NOMO-1 treated with DMSO at 0.1 percent for 48 hours (cell line): ENCODE results near the gene PSPN.
"Not testable (repeated sequence)": the region's sequence is repeated elsewhere in the genome, so short reads cannot be mapped to it uniquely, and the experiment has no call there.

Experiments
- DNase-seq: peaks from one replicate; lab custom pipeline; 2025; ENCODE audit not compliant: unreplicated experiment; lab: John Stamatoyannopoulos, UW

Gene PSPN

DNA sequence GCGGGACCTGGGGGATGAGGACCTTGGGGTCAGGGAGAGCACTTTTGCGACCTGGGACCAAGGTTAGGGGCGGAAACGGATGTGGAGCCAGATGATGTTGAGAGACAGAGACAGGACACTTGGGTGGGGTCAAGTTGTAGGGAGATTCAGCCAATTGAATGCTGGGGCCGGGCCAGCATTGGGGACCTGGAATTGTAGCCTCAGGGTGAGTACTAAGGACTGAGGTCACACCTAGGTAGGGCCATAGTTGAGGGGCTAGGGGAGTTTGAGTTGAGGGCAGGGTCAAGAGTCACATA, 2.0 kb downstream of the PSPN start:
- no peak for DNase-seq

DNA sequence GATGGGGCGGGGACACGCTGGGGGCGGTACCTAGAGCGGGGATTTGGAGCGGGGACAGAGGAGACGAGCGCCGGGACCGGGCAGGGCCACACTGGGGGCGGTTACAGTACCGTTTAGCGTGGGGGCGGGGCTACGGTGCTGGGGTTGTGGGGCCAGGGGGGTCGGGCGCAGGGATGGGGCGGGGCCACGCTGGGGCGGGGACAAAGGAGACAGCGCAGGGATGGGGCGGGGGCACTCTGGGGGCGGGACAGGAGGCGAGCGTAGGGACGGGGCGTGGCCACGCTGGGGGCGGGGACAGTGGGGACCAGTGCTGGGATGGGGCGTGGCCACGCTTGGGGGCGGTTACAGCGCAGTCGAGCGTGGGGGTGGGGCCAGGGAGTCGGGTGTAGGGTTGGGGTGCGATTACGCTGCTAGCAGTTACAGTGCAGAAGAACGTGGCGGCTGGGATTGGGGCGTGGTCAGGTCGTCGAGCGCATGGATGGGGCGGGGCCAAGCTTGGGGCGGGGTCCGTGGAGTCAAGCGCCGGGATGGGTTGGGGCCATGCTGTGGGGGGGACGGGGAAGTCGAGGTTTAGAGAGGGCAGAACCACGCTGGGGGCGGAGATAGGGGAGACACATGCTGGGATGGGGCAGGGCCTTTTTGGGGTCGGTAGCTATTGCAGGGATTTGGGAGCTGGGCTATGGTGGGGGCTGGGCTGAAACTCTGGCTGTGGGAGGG, 2.5 kb downstream of the PSPN start:
- DNase-seq: peak; percentile 96

DNA sequence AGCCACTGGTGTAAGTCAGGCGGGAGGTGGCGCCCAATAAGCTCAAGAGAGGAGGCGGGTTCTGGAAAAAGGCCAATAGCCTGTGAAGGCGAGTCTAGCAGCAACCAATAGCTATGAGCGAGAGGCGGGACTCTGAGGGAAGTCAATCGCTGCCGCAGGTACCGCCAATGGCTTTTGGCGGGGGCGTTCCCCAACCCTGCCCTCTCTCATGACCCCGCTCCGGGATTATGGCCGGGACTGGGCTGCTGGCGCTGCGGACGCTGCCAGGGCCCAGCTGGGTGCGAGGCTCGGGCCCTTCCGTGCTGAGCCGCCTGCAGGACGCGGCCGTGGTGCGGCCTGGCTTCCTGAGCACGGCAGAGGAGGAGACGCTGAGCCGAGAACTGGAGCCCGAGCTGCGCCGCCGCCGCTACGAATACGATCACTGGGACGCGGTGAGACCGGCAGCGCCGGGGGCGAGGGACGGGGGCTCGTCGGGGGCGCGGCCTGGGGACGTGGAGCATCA, 3.1 kb downstream of the PSPN start, which contains the start of gene ALKBH7:
Gene ALKBH7, plus strand, starts transcription at position 201 of the 502 bp plus-strand sequence. Its CDS starts 27 bp downstream, at position 228.
- DNase-seq: peak; percentile 100

- no peak for DNase-seq
These were observed 11.4 kb downstream of the PSPN start for GRCh38 chr19:6364353-6364752.

GRCh38 chr19:6362351-6362801, 13.4 kb downstream of the PSPN start:
- no peak for DNase-seq

- no peak for DNase-seq
These were observed 13.7 kb downstream of the PSPN start for GRCh38 chr19:6362027-6362350.

GRCh38 chr19:6360857-6361216, 14.9 kb downstream of the PSPN start:
- not testable (repeated sequence) for DNase-seq

GRCh38 chr19:6360445-6360844, 15.3 kb downstream of the PSPN start:
- not testable (repeated sequence) for DNase-seq

- DNase-seq: no peak
These were observed 16.0 kb downstream of the PSPN start for GRCh38 chr19:6359568-6360341.

DNA sequence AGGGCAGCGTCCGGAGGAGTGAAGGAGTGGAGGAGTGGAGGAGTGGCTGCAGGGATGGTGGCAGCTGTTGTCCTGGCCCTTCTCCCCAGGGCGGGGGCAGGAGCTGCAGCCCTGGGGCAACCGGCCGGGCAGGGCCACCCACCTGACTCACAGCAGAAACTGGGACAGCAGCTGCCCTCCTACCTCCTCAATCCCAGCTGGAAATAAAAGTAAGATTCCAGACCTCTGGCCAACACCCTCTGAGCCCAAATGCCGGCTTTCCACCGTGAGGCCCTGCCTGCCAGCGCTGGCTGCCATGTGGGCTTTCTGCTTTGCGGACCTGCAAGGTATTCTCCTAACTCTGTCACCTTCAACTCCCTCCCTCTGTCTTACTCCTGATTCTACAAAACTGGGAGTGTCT, 17.7 kb downstream of the PSPN start:
- DNase-seq: no peak

- no peak for DNase-seq
These were observed 18.6 kb downstream of the PSPN start for GRCh38 chr19:6357174-6357573.

DNA sequence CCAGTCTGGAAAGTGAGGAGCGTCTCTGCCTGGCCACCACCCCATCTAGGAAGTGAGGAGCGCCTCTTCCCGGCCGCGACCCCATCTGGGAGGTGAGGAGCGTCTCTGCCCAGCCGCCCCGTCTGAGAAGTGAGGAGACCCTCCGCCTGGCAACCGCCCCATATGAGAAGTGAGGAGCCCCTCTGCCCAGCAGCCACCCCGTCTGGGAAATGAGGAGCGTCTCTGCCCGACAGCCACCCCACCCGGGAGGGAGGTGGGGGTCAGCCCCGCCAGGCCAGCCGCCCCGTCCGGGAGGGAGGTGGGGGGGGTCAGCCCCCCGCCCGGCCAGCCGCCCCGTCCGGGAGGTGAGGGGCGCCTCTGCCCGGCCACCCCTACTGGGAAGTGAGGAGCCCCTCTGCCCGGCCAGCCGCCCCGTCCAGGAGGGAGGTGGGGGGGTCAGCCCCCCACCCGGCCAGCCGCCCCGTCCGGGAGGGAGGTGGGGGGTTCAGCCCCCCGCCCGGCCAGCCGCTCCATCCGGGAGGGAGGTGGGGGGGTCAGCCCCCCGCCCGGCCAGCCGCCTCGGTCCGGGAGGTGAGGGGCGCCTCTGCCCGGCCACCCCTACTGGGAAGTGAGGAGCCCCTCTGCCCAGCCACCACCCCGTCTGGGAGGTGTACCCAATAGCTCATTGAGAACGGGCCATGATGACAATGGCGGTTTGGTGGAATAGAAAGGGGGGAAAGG, 20.3 kb downstream of the PSPN start:
- not testable (repeated sequence) for DNase-seq

DNA sequence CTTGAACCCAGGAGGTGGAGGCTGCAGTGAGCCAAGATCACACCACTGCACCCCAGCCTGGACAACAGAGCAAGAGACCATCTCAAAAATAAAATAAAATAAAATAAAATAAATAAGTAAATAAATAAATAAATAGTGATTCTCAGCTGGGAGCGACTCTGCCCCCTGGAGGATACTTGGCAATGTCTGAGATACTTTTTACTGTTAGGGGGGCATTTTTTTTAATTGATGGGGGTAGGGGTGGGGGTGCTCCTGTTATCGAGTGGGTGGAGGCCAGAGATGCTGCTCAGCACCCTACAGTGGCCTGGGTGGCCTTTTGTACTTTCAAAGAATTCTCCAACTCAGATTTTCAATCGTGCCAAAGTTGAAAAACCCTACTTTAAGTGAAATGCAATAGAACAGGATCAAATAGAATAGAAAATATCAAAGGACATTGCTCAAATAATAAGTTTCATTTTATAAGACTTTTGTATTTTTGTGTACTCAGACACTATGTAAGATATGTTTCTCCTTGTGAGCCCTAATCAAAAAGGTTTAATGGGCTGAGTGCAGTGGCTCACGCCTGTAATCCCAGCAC, 21.5 kb downstream of the PSPN start:
- no peak for DNase-seq

GRCh38 chr19:6352381-6353165, 23.2 kb downstream of the PSPN start:
- DNase-seq: no peak

DNA sequence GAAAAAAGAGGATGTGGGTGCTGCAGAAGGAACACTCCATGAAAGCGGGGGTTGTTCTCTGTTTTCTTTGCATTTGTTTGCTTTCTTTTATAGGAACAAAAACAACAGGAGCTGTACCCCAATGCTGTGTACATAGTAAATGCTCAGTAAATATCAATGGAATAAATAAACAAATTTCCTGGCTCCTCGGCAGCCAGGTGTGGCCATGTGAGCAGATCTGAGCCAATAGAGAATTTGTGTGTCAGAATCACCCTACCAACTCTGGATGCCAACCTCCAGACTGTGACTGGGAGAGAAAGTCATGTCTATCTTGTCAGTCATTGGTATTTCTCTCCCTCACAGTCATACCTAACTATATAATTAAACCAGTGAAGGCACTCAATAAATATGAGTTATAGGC, 25.0 kb downstream of the PSPN start:
- no peak for DNase-seq

- not testable (repeated sequence) for DNase-seq
These were observed 26.5 kb downstream of the PSPN start for GRCh38 chr19:6349271-6349670.

- no peak for DNase-seq
These were observed 32.3 kb downstream of the PSPN start for GRCh38 chr19:6343462-6343861.

DNA sequence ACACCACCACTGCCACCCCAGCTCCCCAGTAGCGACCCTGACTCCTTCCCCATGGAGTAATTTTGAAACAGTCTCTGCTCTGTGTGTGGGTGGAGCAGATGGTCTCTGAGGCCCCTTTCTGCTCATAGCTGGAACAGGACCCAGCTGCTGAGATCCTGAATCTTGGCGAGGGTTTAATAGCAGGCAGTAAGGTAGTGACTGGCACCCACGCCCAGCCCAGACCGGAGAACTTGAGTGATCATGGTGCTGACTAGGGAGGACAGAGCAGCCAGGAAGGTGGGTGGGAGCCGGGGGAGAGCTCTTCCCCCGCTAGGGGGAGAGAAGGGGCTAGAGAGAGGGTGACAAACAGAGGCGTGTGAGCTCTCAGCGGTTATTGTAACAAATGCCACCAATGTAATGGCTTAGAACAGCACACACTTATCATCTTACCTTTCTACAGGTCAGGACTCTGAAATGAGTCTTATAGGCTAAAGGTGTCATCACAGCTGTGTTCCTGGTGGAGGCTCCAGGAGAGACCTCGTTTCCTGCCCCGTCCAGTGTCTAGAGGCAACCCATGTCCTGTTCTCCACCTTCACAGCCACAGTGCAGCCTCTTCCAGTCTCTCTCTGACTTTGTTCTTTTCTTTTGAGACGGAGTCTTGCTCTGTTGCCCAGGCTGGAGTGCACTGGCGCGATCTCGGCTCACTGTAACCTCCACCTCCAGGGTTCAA, 35.1 kb downstream of the PSPN start:
- DNase-seq: no peak

DNA sequence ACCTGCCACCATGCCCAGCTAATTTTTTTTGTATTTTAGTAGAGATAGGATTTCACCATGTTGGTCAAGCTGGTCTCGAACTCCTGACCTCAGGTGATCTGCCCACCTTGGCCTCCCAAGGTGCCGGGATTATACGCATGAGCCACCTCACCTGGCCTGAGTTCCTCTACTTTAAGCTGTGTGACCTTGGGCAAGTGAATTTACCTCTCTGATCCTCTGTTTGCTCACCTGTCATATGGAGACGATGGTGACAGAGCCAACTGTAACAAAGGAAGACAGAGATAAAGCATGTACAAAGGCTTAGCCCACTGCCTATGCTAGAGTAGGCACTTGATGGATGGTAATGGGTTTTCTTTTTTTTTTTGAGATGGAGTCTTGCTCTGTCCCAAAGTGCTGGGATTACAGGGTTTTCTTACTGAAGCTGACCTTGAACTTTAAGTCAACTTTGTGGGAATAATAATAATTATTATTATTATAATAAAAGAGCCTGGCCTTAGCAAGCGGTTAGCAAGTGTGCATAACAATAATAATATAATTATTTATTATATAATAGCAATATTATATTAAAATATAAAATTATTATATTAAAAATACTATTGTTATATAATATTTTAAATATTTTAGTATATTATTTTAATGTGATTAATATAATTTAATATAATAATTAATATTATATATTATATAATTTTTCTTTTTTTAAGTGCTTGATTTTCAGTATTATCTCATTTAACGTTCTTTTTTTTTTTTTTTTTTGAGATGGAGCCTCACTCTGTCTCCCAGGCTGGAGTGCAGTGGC, 41.0 kb downstream of the PSPN start:
- no peak for DNase-seq
